ENCODE results near the gene GRIK4.

Gene GRIK4

GRCh38 chr11:120505801-120506425 is 5.6 kb upstream of the GRIK4 start:
- in situ Hi-C loops (cut with HindIII; ENCODE audit: low sequenced_read_pairs), result loop anchor here (5.0 to 25.0 kb wide), 2 partner anchors 51 to 181 kb away; no protein-coding TSS in a partner anchor
- H3K4me3 ChIP-seq (ENCODE audit: low read depth, low read length), result no peak overlapping the region
- DNase-seq (ENCODE audit: low read depth), result no peak
- TF ChIP-seq CTCF (IDR thresholded peaks at IDR 0.05; ENCODE audit: low read depth, low read length, missing control alignments), result no peak

GRCh38 chr11:120509346-120510053 is 2.0 kb upstream of the GRIK4 start:
- DNase-seq (ENCODE audit: low read depth), result no peak
- no peak overlapping the region for H3K4me3 ChIP-seq (ENCODE audit: low read depth, low read length)
- in situ Hi-C loops (cut with HindIII; ENCODE audit: low sequenced_read_pairs), result loop anchor here (5.0 to 25.0 kb wide), 2 partner anchors 48 to 178 kb away; no protein-coding TSS in a partner anchor
- no peak for TF ChIP-seq CTCF (IDR thresholded peaks at IDR 0.05; ENCODE audit: low read depth, low read length, missing control alignments)

DNA sequence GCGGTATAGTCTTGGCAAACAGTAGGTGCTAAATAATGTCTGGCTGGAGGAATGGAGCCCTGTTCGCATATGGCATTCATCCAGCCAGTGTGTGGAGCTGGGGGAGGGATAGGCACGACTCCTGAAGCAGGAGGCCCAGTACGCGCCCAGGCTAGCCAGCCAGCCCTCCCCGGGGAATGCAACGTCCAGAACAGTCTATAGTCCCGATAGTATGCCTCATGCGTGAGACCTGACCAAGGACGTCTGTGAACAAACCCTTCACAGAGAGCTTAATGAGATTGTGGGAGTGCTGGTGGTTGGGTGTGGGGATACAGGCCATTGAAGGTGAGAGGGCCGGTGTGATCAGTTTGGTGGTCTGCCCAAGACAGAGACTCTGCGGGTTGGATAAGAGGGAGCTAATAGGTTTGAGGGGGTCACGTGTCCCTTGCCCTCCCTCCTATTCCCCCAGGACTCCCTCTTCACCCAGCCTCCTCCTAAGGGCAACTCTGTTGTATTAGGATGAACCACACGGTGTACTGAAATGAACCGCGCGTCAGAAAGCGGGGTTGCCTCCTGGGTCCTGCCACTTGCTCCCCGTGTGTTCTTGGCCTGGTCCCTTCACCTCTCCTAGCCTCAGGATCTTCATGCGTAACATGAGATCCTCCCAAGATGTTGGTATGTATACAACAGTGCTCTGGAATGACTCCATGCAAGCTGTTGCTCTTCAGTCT is 987 bp upstream of the GRIK4 start:
- no peak overlapping the region for H3K4me3 ChIP-seq (ENCODE audit: low read depth, low read length)
- TF ChIP-seq CTCF (IDR thresholded peaks at IDR 0.05; ENCODE audit: low read depth, low read length, missing control alignments), result no peak
- in situ Hi-C loops (cut with HindIII; ENCODE audit: low sequenced_read_pairs), result loop anchor here (25.0 kb wide), 1 partner anchor 177 kb away; no protein-coding TSS in a partner anchor
- no peak for DNase-seq (ENCODE audit: low read depth)

- in situ Hi-C loops (cut with HindIII; ENCODE audit: low sequenced_read_pairs), result loop anchor here (25.0 kb wide), 1 partner anchor 175 kb away; no protein-coding TSS in a partner anchor
- DNase-seq (ENCODE audit: low read depth), result no peak
- H3K4me3 ChIP-seq (ENCODE audit: low read depth, low read length), result no peak overlapping the region
- TF ChIP-seq CTCF (IDR thresholded peaks at IDR 0.05; ENCODE audit: low read depth, low read length, missing control alignments), result no peak
Measured at GRCh38 chr11:120511820-120512738, 531 bp downstream of the GRIK4 start.

DNA sequence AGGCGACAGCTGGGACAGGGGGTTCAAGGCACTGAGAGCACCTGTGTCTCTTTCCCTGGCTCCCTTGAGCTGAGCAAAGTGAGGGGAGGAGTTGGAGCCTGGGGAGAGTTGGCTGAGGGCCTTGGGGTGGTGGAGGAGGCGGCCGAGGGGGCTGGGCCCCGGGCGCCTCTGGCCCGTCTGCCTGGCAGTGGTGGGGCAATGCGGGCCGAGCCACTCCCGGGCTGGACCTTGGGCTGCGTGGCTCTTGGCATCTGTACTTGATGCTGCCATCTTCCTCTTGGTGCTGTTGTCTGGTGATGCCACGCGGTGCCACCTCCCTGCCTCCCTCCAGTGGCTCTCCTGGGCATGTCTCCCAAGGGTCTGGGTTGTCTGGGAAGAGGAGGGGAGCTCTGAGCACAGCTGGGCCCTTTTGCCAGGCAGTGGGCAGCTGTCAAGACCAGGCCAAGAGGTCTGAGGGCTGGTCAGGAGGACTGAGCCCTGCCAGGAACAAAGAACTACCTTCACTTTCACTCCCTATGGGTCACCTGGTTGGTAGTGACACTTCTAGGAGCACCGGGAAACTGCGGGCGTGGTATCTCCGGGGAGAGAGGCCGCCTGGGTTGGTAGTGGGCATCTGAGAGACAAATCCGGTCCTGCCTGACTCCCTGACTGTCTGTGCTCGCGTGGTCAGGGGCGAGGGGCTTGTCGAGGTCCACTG is 1.3 kb downstream of the GRIK4 start:
- DNase-seq (ENCODE audit: low read depth), result no peak
- TF ChIP-seq CTCF (IDR thresholded peaks at IDR 0.05; ENCODE audit: low read depth, low read length, missing control alignments), result peak; percentile 11
- in situ Hi-C loops (cut with HindIII; ENCODE audit: low sequenced_read_pairs), result loop anchor here (25.0 kb wide), 1 partner anchor 174 kb away; no protein-coding TSS in a partner anchor
- no peak overlapping the region for H3K4me3 ChIP-seq (ENCODE audit: low read depth, low read length)

All from astrocyte of the cerebellum (primary cell).